Measurements from ENCODE around the gene SNIP1.
"Not testable (repeated sequence)": the region's sequence is repeated elsewhere in the genome, so short reads cannot be mapped to it uniquely, and the experiment has no call there.

The SNIP1 gene

DNA sequence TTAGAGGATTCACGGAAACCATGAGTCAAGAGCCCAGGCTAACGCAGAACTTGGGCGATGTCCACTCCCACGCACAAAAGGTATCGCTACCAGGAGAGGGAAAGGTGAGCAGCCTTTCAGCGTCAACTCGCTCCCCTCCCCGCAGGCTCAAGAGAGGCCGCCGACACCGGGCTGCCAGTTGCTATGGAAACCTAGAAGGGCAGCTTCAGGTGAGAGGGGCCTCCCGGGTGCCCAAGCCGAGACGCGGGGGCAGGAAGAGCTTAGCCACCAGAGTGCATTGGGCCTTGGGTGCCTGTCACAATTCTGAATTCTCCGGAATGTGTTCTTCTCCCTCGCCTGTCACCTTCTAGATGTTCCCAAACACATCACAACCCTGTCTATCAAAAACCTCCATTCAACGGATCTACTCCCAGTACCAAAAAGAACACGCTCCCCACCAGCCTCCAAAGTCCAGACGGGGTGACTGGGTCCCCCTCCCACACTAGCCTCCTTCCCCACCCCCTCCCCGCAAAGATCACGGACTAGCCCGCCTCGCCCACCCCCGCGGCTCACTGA is 40.2 kb downstream of the SNIP1 start:
- peak; percentile 45 for DNase-seq (ENCODE audit: low read depth)

DNA sequence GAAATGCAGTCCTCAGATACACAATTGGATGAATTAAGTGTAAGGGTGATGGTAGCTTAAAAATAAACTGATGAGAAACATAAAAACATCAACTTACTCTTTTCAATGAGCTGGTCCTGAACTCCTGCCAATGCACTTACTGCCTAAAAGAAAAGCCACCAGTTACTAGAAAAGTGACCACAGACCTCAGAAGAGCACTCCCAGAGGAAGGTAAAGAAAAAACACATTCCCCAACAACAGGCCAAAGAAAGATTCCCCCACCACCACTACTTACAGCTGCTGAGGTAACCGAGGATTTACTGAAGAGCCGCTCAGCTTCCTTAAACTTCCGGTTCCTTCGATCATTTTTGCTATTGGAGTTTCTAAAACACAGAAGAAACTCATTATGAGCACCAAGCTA is 44.9 kb downstream of the SNIP1 start:
- DNase-seq (ENCODE audit: low read depth), result peak; percentile 51

DNA sequence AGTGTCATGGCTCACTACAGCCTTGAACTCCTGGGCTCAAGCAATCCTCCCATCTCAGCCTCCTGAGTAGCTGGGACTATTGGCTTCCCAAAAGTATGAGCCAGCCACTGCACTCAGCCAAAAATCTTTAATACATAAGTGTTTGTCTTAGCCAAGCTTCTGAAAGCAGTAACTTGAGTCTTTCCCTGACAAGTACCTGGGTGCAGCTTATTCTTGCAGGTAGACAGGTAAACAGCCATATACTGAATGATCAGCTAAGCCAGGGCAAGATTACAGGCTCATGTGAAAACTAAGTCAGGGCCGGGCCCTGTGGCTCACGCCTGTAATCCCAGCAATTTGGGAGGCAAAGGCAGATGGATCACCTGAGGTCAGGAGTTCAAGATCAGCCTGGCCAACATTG is 47.4 kb downstream of the SNIP1 start:
- no peak for DNase-seq (ENCODE audit: low read depth)

DNA sequence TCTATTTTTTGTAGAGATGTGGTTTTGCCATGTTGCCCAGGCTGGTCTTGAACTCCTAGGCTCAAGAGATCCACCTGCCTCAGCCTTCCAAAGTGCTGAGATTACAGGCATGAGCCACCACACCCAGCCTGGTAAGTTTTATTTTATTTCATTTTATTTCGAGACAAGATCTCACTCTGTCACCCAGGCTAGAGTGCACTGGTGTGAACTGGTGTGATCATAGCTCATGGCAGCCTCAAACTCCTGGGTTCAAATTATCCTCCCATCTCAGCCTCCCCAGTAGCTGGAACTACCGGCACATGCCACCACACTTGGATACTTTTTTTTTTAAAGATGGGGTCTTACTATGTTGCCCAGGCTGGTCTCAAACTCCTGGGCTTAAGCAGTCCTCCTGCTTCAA is 51.3 kb downstream of the SNIP1 start:
- not testable (repeated sequence) for DNase-seq (ENCODE audit: low read depth)

DNA sequence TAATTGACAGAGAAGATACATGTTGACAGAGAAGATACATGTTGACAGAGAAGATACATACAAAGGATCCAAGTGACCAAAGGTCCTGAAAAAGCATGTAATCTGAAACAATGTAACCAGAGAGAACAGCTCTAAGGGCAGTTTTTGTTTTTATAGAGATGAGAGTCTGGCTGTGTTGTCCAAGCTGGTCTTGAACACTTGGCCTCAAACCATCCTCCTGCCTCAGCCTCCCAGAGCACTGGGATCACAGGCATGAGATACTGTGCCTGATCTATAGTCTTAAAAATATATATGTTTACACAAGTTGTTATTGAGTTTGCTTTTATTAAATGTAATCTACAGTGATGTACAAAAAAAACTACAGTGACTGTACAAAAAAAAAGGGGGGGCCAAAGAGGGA is 52.0 kb downstream of the SNIP1 start:
- no peak for DNase-seq (ENCODE audit: low read depth)

DNA sequence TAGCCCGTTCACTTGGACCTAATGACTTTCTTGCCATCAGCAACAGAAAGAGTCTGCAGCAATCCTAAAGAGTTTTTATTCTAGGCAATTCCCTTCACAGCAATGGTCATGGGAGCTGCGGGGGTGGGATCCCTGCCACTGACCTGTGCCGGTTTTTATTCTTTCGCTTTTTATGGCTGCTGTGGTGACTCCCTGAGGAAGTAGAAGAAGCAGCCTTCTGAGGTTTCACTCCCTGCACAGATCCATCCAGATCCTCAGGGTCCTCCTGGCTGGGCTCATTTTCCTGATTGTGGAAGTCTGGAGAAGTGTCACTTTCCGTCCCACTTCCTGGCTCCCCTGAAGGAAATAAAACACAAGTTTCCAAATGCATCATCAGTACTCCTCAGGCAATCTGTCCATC is 52.4 kb downstream of the SNIP1 start:
- DNase-seq (ENCODE audit: low read depth), result no peak

DNA sequence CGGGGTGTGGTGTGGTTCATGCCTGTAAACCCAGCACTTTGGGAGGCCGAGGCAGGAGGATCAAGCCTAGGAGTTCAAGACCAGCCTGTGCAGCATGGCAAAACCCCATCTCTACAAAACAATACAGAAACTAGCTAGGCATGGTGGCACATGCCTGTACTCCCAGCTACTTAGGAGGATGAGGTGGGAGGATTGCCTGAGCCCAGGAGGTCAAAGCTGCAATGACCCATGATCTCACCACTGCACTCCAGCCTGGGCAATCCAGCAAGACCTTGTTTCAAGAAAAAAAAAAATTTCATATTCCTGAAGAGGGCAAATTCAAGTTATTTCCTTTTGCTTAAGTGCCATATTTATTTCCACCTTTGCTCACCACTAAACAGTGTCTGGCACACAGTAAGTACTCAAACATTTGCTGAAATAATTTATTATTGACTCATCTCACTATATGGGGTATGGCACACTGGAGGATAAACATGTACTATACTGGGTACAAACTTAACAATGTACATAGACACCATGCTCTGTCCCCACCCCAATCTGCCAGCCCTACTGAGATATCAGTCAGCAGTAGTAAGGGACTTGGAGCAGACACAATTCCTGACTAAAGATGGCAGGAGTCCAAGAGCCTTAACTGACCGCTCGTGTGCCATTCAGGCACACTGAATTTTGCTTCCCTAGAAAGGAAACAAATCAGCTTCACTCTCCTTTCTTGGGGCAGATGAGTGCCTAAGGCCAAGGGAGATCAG is 55.0 kb downstream of the SNIP1 start:
- DNase-seq (ENCODE audit: low read depth), result peak; percentile 79

DNA sequence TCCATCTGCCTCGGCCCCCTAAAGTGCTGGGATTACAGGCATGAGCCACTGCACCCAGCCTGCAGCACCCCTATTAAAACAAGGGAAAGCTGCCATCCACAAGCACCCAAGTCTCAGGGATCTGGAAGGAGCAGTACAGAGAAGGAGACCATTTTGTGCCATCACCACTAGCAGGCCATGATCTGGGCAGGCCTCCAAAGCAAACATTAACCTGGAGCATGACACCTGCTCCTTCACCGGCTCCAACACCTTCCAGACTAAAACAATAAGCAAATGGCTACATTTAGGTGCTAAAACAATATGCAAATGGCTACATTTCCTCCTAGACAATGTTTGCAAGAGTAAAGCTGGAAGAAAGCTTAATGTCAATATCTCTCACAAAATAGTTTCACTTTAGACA is 56.3 kb downstream of the SNIP1 start:
- no peak for DNase-seq (ENCODE audit: low read depth)

DNA sequence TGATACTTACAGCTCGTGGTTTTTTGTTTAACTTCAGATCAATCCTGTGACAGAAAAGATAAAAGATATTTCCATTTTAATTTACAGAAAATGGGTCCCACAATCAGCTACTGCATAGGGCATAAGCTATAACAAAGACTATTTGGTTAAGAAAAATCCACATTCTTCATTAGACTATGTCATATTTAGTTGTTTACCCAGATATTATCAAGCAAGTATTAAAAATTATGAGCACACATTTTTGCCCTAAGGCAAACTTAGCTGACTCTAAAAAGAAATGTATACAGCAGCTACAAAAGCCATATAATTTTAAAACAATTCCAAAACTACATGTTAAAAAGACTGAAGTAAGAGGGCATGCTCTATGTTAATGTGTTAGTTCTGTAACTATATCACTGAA is 58.2 kb downstream of the SNIP1 start:
- DNase-seq (ENCODE audit: low read depth), result no peak

DNA sequence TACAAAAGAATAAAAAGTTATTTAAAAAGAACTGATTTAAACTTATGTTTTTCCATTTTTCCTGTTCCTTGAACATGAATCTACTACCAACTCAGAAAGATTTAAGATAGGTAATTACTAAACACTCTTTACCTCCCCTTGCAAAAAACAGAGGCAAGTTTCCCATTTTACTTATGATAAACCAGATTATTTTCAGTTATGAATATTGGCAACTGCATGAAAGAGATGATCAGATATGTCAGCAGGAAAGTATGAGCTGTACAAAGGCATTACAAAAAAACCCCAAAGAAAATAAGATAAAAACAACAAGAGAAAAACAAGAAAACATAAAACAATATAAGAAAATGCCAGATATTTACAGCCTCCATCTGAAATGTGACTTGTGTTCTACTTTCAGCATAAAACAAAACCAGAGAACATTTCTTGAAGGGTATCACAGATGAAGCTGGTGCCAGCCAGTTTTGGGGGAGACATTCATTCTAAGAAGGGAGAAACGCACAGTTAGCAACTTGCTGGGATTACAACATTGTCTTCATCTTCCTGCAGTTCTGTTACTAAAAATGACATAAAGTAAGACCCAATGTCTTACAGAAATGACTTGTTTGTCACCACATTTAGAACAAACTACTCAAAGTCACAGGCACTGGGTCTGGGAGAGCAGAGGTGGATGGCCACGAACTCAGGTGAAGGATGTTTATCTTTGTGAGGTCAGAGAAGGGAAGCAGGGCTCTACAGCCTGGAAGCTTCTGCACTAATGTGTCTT is 60.6 kb downstream of the SNIP1 start:
- no peak for DNase-seq (ENCODE audit: low read depth)

DNA sequence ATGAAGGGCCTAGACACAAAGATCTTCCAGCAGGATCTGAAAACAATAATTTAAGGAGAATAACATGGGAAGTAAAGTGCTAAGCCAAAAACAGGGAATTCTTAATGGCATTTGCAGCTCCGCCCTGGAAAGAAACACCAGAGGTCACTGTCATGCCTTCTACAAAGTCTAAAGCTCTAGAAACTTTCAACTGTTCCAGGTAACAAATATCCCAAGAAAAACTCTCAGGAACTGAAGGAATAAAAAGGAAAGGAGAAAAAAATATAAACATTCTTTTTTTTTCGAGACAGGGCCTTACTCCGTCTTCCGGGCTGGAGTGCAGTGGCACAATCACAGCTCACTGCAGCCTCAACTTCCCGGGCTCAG is 66.5 kb downstream of the SNIP1 start:
- DNase-seq (ENCODE audit: low read depth), result no peak

DNA sequence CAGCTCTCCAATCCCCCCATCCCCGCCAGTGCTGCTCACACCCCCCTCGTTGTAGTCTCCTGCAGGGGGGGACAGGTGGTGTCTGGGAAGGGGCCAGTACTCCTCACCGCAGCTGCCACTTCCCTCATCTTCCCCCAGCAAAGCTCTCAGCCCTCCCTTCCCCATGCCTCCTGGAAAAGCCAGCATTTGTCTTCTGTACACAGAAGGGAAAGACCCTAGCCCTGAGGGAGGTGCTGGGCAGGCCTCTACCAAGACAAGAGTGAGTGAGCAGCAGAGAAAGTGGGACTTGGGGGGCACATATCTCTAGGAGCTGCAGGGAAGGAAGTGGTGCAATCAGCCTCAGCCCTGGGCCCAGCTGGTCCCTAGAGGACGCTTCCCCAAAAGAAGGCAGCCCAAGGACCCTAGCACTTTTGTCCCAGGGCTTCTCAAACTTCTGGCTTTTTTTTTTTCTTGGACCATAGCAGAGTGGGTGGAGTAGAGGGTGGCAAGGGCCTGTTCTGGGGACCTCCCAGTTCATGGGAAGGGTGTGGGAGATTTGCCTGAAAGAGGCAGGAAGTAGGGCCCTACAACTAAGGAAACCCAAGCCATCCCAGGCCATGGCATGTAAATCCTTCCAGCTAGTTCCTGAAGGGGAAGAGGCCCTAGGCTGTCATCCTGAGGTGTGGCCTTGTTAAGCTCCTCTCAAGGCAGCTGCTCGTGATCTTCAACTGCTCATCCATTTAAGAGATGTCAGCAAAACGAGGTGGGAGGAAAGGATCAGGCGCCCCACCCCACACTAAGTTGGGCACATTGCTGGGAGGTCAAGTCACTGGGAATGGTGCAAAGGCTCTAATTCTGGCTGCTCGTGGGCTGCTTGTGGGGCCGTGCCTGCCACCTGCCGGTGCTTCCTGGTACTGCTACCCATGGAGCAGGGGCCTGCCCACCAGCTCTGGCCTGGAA is 67.1 kb downstream of the SNIP1 start:
- DNase-seq (ENCODE audit: low read depth), result peak; percentile 76

DNA sequence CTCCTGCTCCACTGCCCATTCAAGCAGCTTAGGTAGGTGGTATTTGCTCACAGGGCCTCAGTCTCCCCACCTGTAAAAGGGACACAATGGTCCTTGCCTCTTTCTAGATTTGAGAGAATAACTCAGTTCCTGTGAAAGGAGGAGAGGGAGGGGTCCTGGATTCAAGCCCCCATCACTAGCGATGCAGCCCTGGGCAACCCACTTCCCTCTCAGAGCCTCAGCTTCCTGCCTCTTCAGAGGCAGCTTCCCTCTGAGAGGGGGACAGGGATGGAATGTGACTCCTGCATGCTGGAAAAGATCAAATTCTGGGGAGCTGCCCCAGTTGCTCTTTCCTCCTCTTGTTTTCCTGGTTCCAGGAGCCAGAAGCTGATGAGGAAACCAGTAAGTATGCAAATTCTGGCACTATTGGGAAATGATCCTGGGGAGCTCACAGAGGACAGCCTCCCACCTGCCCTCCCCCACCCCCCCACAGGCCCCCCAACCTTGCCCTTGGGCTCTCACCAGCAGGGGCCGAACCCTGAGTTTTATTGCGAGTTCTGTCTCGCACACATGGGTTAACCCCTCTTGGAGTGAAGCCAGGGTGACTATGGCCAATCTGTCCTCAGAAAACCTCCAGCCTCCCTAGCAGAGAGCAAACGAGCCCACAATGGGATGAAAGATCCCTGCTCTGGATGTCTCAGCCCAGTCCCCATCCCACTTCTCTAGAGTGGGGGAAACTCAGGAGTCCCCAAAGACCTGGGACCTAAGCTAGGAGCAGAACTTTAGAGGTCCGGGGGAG is 68.0 kb downstream of the SNIP1 start:
- DNase-seq (ENCODE audit: low read depth), result no peak
